Activated CD8-positive, alpha-beta memory T cell treated with anti-CD3 and anti-CD28 coated beads, Interleukin-2, amount 10 ng/mL, durations not matched to agents 7 days and 5 days (primary cell): Measurements from ENCODE around the gene GSDME. TPM values are rescaled to one million over a fixed set of nuclear protein-coding genes. Genes with fewer than 3 reads are reported as not detected.

Experiments
- ATAC-seq: fragments of 150-1000 bp; cut with Tn5 transposase; one replicate; pipeline ENCODE4 v1.10.0; 2021; ENCODE audit warnings: moderate library complexity
- CTCF ChIA-PET: fragments of 350-600 bp; sonication (Branson Sonifier 250); formaldehyde crosslinking; loops from one replicate; lab custom pipeline; 2021; ENCODE audit warnings: antibody characterized with exemption; lab: Charles Lee
- DNase-seq: peaks from one replicate; pipeline ENCODE4 v3.0.0-alpha.2; 2020
- H3K27ac Mint-ChIP-seq: one replicate; pipeline ENCODE4 v1.8.0; 2021; ENCODE audit warnings: mild to moderate bottlenecking, mixed read lengths
- H3K27me3 Mint-ChIP-seq: one replicate; pipeline ENCODE4 v1.8.0; 2021; ENCODE audit warnings: mixed read lengths
- H3K36me3 Mint-ChIP-seq: one replicate; pipeline ENCODE4 v1.8.0; 2021; ENCODE audit warnings: mild to moderate bottlenecking, mixed read lengths
- H3K4me1 Mint-ChIP-seq: one replicate; pipeline ENCODE4 v1.8.0; 2021; ENCODE audit warnings: mixed read lengths
- H3K4me3 Mint-ChIP-seq: one replicate; pipeline ENCODE4 v1.8.0; 2021; ENCODE audit warnings: mild to moderate bottlenecking, moderate library complexity, mixed read lengths
- H3K9me3 Mint-ChIP-seq: one replicate; pipeline ENCODE4 v1.8.0; 2022; ENCODE audit warnings: low read depth, mixed read lengths
- total RNA-seq, 2 experiments: library from RNA; stranded (reverse); gene quantifications; one replicate each; pipeline ENCODE4 v1.2.3, GENCODE V29; 2021

GSDME gene
- total RNA-seq, 2 experiments from 2014 or later: 0.96 to 4.5 TPM

GRCh38 chr7:24720283-24720682 lies 37.0 kb downstream of the GSDME start:
- H3K27me3 Mint-ChIP-seq: peaks cover 53% of the 10 kb centered on the region
- H3K36me3 Mint-ChIP-seq: no peaks in the 10 kb centered on the region
- CTCF ChIA-PET: no interaction called here
- DNase-seq (no peak), ATAC-seq (no peak)
- H3K9me3 Mint-ChIP-seq: no peaks in the 10 kb centered on the region
- H3K4me1 Mint-ChIP-seq: peaks cover 11% of the 10 kb centered on the region
- no peak overlapping the region for H3K27ac Mint-ChIP-seq
- no peak overlapping the region for H3K4me3 Mint-ChIP-seq

DNA sequence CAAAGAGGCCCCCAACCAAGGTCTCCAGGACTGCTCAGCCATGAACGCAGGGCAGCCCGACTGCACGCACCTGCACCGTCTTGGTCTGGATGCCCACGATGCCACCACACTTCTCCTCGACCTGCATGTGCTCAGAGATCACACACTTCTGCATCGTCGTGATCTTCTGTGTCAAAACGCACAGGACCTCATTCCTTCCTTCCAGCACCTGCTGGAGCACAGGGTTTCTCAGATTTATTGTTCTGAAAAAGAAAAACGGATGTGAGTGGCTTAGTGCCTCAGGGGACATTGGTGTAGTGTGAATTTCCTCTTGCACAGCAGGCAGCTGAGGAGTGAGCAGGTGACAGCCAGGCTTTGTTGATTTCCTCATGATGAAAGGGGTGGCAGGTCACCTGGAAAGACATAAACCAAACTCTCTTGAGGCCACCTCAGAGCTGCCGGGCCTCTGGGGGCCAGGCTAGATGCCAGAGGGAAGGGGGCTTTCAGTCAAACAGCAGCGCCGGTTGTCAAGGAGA lies 38.2 kb downstream of the GSDME start:
- ATAC-seq: no peak
- DNase-seq: peak; percentile 29
- no peak overlapping the region for H3K4me3 Mint-ChIP-seq
- CTCF ChIA-PET: interaction anchor here (1.4 kb wide), 1 partner anchor 376 kb away, joined by 3 read pairs; no protein-coding TSS in a partner anchor
- no peaks in the 10 kb centered on the region for H3K9me3 Mint-ChIP-seq
- no peak overlapping the region for H3K27ac Mint-ChIP-seq
- peaks cover 16% of the 10 kb centered on the region for H3K4me1 Mint-ChIP-seq
- peaks cover 53% of the 10 kb centered on the region for H3K27me3 Mint-ChIP-seq
- H3K36me3 Mint-ChIP-seq: no peaks in the 10 kb centered on the region

GRCh38 chr7:24718431-24718831 lies 38.8 kb downstream of the GSDME start:
- peaks cover 57% of the 10 kb centered on the region for H3K27me3 Mint-ChIP-seq
- H3K36me3 Mint-ChIP-seq: no peaks in the 10 kb centered on the region
- CTCF ChIA-PET: interaction anchor here (1.4 kb wide), 1 partner anchor 376 kb away, joined by 3 read pairs; no protein-coding TSS in a partner anchor
- no peak overlapping the region for H3K27ac Mint-ChIP-seq
- no peak overlapping the region for H3K4me3 Mint-ChIP-seq
- H3K9me3 Mint-ChIP-seq: no peaks in the 10 kb centered on the region
- peaks cover 16% of the 10 kb centered on the region for H3K4me1 Mint-ChIP-seq
- no peak for DNase-seq
- no peak for ATAC-seq

GRCh38 chr7:24717694-24718320 lies 39.5 kb downstream of the GSDME start:
- peaks cover 60% of the 10 kb centered on the region for H3K27me3 Mint-ChIP-seq
- ATAC-seq (no peak), DNase-seq (peak; percentile 27)
- CTCF ChIA-PET: interaction anchor here (1.4 kb wide), 1 partner anchor 377 kb away, joined by 3 read pairs; no protein-coding TSS in a partner anchor
- H3K9me3 Mint-ChIP-seq: no peaks in the 10 kb centered on the region
- no peaks in the 10 kb centered on the region for H3K36me3 Mint-ChIP-seq
- no peak overlapping the region for H3K27ac Mint-ChIP-seq
- H3K4me1 Mint-ChIP-seq: peaks cover 16% of the 10 kb centered on the region
- H3K4me3 Mint-ChIP-seq: no peak overlapping the region

DNA sequence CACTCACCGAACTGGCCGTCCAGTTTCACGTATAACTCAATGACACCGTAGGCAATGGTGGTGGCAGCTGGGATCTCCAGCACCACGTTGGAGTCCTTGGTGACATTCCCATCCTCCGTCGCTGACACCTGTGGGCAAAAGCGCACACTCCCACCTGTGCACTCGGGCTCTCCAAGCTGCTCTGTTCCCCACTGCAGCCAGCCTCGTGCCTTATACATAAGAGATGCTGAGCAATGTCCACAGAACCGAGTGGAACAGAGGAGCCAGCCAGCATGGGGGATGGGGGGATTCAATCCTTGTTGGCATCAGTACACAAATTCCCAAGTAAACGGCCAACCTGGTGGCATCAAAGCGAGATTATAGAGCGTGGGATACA lies 40.0 kb downstream of the GSDME start:
- CTCF ChIA-PET: no interaction called here
- Mint-ChIP-seq H3K27me3 (peaks cover 64% of the 10 kb centered on the region), H3K36me3 (no peaks in the 10 kb centered on the region), H3K4me3 (no peak overlapping the region), H3K9me3 (no peaks in the 10 kb centered on the region), H3K4me1 (peaks cover 16% of the 10 kb centered on the region), H3K27ac (no peak overlapping the region)
- no peak for ATAC-seq
- no peak for DNase-seq

DNA sequence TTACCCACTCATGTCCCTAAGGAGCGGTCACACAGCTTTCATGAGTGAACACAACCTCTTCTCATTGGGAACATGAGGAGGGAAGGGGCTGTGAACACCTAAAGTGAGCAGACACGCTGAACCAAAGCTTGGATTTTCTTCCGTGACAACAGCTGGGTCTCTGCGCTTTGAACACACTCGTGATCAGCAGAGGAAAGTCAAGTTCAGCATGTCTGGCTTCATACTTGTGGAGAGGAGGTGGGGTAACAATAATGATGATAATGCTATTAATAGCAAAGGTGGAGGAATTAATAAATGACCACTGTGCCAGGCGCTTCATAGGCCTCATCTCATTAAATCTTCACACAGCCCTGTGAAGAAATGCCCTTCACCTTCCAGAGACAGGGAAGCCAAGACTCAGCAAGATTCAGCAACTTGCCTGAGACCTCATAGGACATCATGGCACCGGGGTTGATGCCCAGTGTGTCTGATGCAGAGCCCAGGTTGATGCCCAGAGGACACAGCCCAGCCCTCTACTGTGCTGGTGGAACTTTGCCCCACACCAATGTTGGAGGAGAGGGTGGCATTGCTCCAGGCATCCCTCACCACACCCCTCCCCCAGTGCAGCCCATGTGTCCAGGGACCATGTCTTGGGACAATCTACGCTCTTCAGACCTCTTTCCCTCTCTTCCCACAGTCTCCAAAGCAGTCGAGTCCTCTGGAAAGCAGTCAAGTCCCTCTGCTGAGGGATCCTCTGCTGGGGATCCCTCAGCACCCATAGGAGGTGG lies 40.6 kb downstream of the GSDME start:
- Mint-ChIP-seq H3K4me3 (no peak overlapping the region), H3K9me3 (no peaks in the 10 kb centered on the region), H3K27me3 (peaks cover 64% of the 10 kb centered on the region), H3K27ac (no peak overlapping the region), H3K4me1 (peaks cover 16% of the 10 kb centered on the region), H3K36me3 (no peaks in the 10 kb centered on the region)
- DNase-seq (no peak), ATAC-seq (no peak)
- CTCF ChIA-PET: interaction anchor here (1.0 to 1.7 kb wide), 4 partner anchors 9 to 384 kb away, joined by 4 to 5 read pairs (median 4); no protein-coding TSS in a partner anchor

GRCh38 chr7:24715661-24716479 lies 41.4 kb downstream of the GSDME start:
- ATAC-seq: peak; percentile 82
- H3K4me3 Mint-ChIP-seq: no peak overlapping the region

DNA sequence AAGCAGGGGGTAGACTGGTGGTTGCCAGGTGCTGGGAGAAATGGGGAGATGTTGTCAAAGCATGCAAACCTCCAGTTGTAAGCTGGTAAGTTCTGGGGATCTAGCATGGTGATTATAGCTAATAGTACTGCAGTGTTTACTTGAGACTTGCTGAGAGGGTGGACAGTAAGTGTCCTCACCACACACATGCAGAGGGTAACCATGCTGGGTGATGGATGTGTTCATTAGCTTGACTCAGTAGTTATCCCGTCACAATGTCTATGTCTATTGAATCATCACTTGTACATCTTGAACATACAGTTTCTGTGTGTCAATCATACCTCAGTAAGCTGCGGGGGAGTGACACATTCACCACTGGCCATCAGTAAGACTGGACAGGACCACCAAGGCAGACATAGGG lies 42.1 kb downstream of the GSDME start:
- no peak overlapping the region for H3K27ac Mint-ChIP-seq
- peak; percentile 15 for DNase-seq
- CTCF ChIA-PET: interaction anchor here (0.7 to 1.7 kb wide), 5 partner anchors 11 to 386 kb away, joined by 3 to 5 read pairs (median 3); no protein-coding TSS in a partner anchor
- H3K9me3 Mint-ChIP-seq: no peaks in the 10 kb centered on the region
- H3K36me3 Mint-ChIP-seq: no peaks in the 10 kb centered on the region
- peaks cover 16% of the 10 kb centered on the region for H3K4me1 Mint-ChIP-seq
- H3K4me3 Mint-ChIP-seq: no peak overlapping the region
- no peak for ATAC-seq
- peaks cover 58% of the 10 kb centered on the region for H3K27me3 Mint-ChIP-seq

More at GRCh38 chr7:24715661-24716479, 41.4 kb downstream of the GSDME start:
- peaks cover 16% of the 10 kb centered on the region for H3K4me1 Mint-ChIP-seq
- no peak overlapping the region for H3K27ac Mint-ChIP-seq
- peak; percentile 47 for DNase-seq
- peaks cover 59% of the 10 kb centered on the region for H3K27me3 Mint-ChIP-seq
- CTCF ChIA-PET: interaction anchor here (0.7 to 1.7 kb wide), 7 partner anchors 9 to 385 kb away, joined by 3 to 5 read pairs (median 4); no protein-coding TSS in a partner anchor
- H3K9me3 Mint-ChIP-seq: no peaks in the 10 kb centered on the region
- H3K36me3 Mint-ChIP-seq: no peaks in the 10 kb centered on the region

- ATAC-seq (no peak), DNase-seq (peak; percentile 7)
- Mint-ChIP-seq H3K36me3 (no peaks in the 10 kb centered on the region), H3K4me1 (peaks cover 16% of the 10 kb centered on the region), H3K9me3 (no peaks in the 10 kb centered on the region), H3K4me3 (no peak overlapping the region), H3K27me3 (peaks cover 60% of the 10 kb centered on the region), H3K27ac (no peak overlapping the region)
- CTCF ChIA-PET: interaction anchor here (1.7 kb wide), 1 partner anchor 386 kb away, joined by 5 read pairs; no protein-coding TSS in a partner anchor
These were observed 42.6 kb downstream of the GSDME start for GRCh38 chr7:24714676-24715010.

DNA sequence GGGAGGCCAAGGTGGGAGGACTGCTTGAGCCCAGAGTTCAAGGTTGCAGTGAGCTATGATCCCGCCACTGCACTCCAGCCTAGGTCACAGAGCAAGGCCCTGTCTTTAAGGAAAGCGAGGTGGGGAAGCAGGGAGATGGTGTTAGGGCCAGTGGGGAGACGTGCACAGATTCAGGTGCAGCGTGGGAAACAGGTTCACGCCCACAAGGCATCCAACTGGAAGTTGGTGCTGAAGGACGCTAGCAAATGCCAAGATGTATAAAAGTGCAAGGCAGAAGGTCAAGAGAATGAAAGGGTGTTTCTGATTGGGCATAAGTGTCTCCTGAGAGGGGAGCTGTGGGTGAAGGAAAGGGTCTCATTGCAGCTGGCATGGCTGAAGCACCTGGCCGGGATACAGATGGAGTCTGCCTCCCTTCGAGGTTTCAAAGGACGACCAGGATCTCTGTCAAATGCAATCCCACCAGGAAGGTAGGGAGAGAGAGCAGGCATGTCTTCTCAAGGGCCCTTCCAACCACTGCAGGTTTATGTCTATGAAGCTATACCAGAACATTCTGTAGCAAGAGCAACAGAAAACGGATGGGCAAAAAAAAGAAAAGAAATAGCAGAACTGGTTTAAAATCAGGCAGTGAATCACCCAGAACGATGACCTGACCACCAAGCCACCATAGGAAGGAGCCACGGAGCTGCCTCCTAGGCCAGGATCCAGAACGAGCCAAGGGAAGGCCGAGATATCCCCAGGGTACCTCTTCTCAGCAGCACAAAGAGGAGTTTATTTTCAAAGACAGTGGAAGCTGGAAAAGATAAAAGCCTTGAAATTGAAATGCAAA lies 43.2 kb downstream of the GSDME start:
- peaks cover 16% of the 10 kb centered on the region for H3K4me1 Mint-ChIP-seq
- no peak overlapping the region for H3K27ac Mint-ChIP-seq
- ATAC-seq (no peak), DNase-seq (peak; percentile 21)
- H3K27me3 Mint-ChIP-seq: peaks cover 59% of the 10 kb centered on the region
- no peaks in the 10 kb centered on the region for H3K9me3 Mint-ChIP-seq
- CTCF ChIA-PET: no interaction called here
- no peaks in the 10 kb centered on the region for H3K36me3 Mint-ChIP-seq
- no peak overlapping the region for H3K4me3 Mint-ChIP-seq

GRCh38 chr7:24713039-24713793 lies 44.0 kb downstream of the GSDME start:
- Mint-ChIP-seq H3K36me3 (no peaks in the 10 kb centered on the region), H3K4me3 (no peak overlapping the region), H3K27me3 (peaks cover 59% of the 10 kb centered on the region), H3K4me1 (peaks cover 14% of the 10 kb centered on the region), H3K27ac (no peak overlapping the region), H3K9me3 (no peaks in the 10 kb centered on the region)
- no peak for ATAC-seq
- DNase-seq: peak; percentile 29
- CTCF ChIA-PET: no interaction called here
